HCT116 (cell line): ENCODE results near the gene JUN. TPM values are rescaled to one million over a fixed set of nuclear protein-coding genes. Genes with fewer than 3 reads are reported as not detected.
A peak's percentile ranks its signal among the peaks of the same experiment; 100 is the strongest.

Experiments
- ATAC-seq: fragments of 200-7000 bp; cut with Tn5 transposase; 2 replicates; pipeline ENCODE4 v1.9.1; 2020; ENCODE audit warnings: mild to moderate bottlenecking, moderate library complexity
- BruUV-seq: library from RNA; stranded (reverse); fragments of 400-500 nt; replicated peaks from 2 replicates; lab custom pipeline; 2021; lab: Mats Ljungman, UMichigan
- CTCF ChIA-PET: fragments of 300-600 bp; sonication (Branson Sonifier 250); formaldehyde crosslinking; loops from one replicate; lab custom pipeline; 2021; ENCODE audit warnings: antibody characterized with exemption; lab: Charles Lee
- POLR2A ChIA-PET: fragments of 300-600, 350-600 bp; sonication (Branson Sonifier 250); formaldehyde crosslinking; loops from one replicate; lab custom pipeline; 2021; ENCODE audit warnings: antibody characterized with exemption; lab: Charles Lee
- RAD21 ChIA-PET, 2 experiments: fragments of 300-600 bp; sonication (Branson Sonifier 250); formaldehyde crosslinking; loops; one replicate each; lab custom pipeline; 2023; ENCODE audit warnings: low total read pairs in 2 of 2; ENCODE audit not compliant: uncharacterized antibody in 2 of 2, unreplicated experiment in 2 of 2, low non-redundant PET in 1 of 2; lab: Charles Lee
- DNase-seq: peaks from one replicate; pipeline ENCODE4 v3.0.0-alpha.2; 2010; ENCODE audit warnings: low read depth, low spot score
- H2AFZ ChIP-seq: fragments of 200-600 bp; shearing (Covaris generic), sonication (generic); 2 replicates; pipeline ENCODE4 v1.6.1; 2017; ENCODE audit warnings: low read depth, mixed run types, mixed read lengths, antibody characterized with exemption, low read length; ENCODE audit not compliant: poor library complexity, severe bottlenecking
- H3K27ac ChIP-seq: 2 replicates; pipeline ENCODE4 v1.5.1; 2012; ENCODE audit warnings: low read depth, low read length
- H3K27me3 ChIP-seq: fragments of 200-600 bp; sonication (generic); 2 replicates; pipeline ENCODE4 v1.6.1; 2016; ENCODE audit warnings: mixed run types, low read length, mixed read lengths; ENCODE audit not compliant: insufficient read depth
- H3K36me3 ChIP-seq, 2 experiments: fragments of 200-500 bp in 1 of 2; fragments of 200-600 bp in 1 of 2; sonication (Bioruptor generic) in 1 of 2; sonication (generic) in 1 of 2; 2 replicates each; pipeline versions ENCODE4 v1.5.1 to v1.6.1; 2014 to 2016; ENCODE audit warnings: low read length in 2 of 2, inconsistent platforms in 1 of 2, mixed read lengths in 1 of 2, mixed run types in 1 of 2; ENCODE audit not compliant: insufficient read depth in 2 of 2, control insufficient read depth in 1 of 2
- H3K4me1 ChIP-seq, 2 experiments: fragments of 200-600 bp in 1 of 2; sonication (generic) in 1 of 2; 2 replicates each; pipeline versions ENCODE4 v1.5.1 to v1.6.1; 2012 to 2017; ENCODE audit warnings: low read length in 2 of 2, inconsistent platforms in 1 of 2, mild to moderate bottlenecking in 1 of 2, mixed read lengths in 1 of 2, mixed run types in 1 of 2, moderate library complexity in 1 of 2; ENCODE audit not compliant: insufficient read depth in 2 of 2, control insufficient read depth in 1 of 2
- H3K4me2 ChIP-seq: fragments of 200-600 bp; sonication (generic); 2 replicates; pipeline ENCODE4 v1.6.1; 2017; ENCODE audit warnings: mixed run types, low read length, mixed read lengths
- H3K4me3 ChIP-seq, 2 experiments: fragments of 200-600 bp in 1 of 2; sonication (generic) in 1 of 2; replicated peaks in 1 of 2; 2 replicates each; pipeline ENCODE4 v1.5.1; 2011 to 2016; ENCODE audit warnings: low read length in 2 of 2, control low read depth in 1 of 2, low read depth in 1 of 2, mild to moderate bottlenecking in 1 of 2, mixed read lengths in 1 of 2, mixed run types in 1 of 2
- H3K79me2 ChIP-seq: fragments of 200-600 bp; sonication (generic); 2 replicates; pipeline ENCODE4 v1.6.1; 2017; ENCODE audit warnings: mild to moderate bottlenecking, mixed run types, low read length, moderate library complexity, mixed read lengths; ENCODE audit not compliant: insufficient read depth
- H3K9ac ChIP-seq: fragments of 200-600 bp; sonication (generic); 2 replicates; pipeline ENCODE4 v1.6.1; 2016; ENCODE audit warnings: low read length, mixed read lengths
- H3K9me2 ChIP-seq: fragments of 200-600 bp; sonication (generic), shearing (Covaris generic); 2 replicates; pipeline ENCODE4 v1.6.1; 2017; ENCODE audit warnings: mixed run types, mild to moderate bottlenecking, moderate library complexity; ENCODE audit not compliant: insufficient read depth
- H3K9me3 ChIP-seq, 2 experiments: fragments of 200-500 bp in 1 of 2; fragments of 200-600 bp in 1 of 2; sonication (Bioruptor generic) in 1 of 2; sonication (generic) in 1 of 2; 2 replicates each; pipeline ENCODE4 v1.6.1; 2014 to 2017; ENCODE audit warnings: low read length in 2 of 2, mixed read lengths in 2 of 2, inconsistent platforms in 1 of 2, low read depth in 1 of 2, mild to moderate bottlenecking in 1 of 2, mixed run types in 1 of 2, moderate library complexity in 1 of 2; ENCODE audit not compliant: control insufficient read depth in 1 of 2, insufficient read depth in 1 of 2
- H4K20me1 ChIP-seq: fragments of 200-600 bp; sonication (generic), shearing (Covaris generic); 2 replicates; pipeline ENCODE4 v1.6.1; 2017; ENCODE audit warnings: mixed run types, mild to moderate bottlenecking, moderate library complexity; ENCODE audit not compliant: insufficient read depth
- CBX3 ChIP-seq: IDR thresholded peaks from 2 replicates; pipeline ENCODE4 v1.6.1; 2012; ENCODE audit warnings: low read depth
- CTCF ChIP-seq, 3 experiments: fragments of 200-600 bp in 1 of 3; sonication (generic) in 1 of 3; IDR thresholded peaks in 2 of 3; conservative IDR thresholded peaks in 1 of 3; 2 replicates each; pipeline ENCODE4 v1.5.1; 2012 to 2017; ENCODE audit warnings: low read depth in 2 of 3, low read length in 2 of 3, antibody characterized with exemption in 1 of 3, borderline replicate concordance in 1 of 3, control low read depth in 1 of 3, mild to moderate bottlenecking in 1 of 3, mixed read lengths in 1 of 3, mixed run types in 1 of 3, moderate library complexity in 1 of 3; ENCODE audit not compliant: insufficient read depth in 1 of 3
- EZH2 ChIP-seq: fragments of 200-600 bp; sonication (generic); IDR thresholded peaks from 2 replicates; pipeline ENCODE4 v1.6.1; 2017; ENCODE audit warnings: antibody characterized with exemption, mixed run types
- POLR2AphosphoS5 ChIP-seq: IDR thresholded peaks from 2 replicates; pipeline ENCODE4 v1.6.1; 2011; ENCODE audit warnings: mild to moderate bottlenecking, low read depth, low read length, moderate library complexity
- REST ChIP-seq: IDR thresholded peaks from 2 replicates; pipeline ENCODE4 v1.6.1; 2012; ENCODE audit warnings: low read depth
- SRF ChIP-seq: IDR thresholded peaks from 2 replicates; pipeline ENCODE4 v1.6.1; 2012; ENCODE audit warnings: low read depth
- ZFX ChIP-seq: fragments of 450-650 bp; IDR thresholded peaks from 2 replicates; pipeline ENCODE4 v1.6.1; 2017
- intact Hi-C: fragments of 100-400 bp; cut with micrococcal nuclease; formaldehyde crosslinking; loops from 2 replicates; pipeline ENCODE4 v1.10.0; 2022
- total RNA-seq: library from RNA; stranded (reverse); gene quantifications from one replicate; pipeline ENCODE4 v1.2.1, GENCODE V29; 2021; ENCODE audit not compliant: unreplicated experiment

The JUN gene
- total RNA-seq, 1 experiment from 2014 or later = 18.7 TPM

- peak overlapping the region; percentile 84 for H3K9ac ChIP-seq
- H3K4me3 ChIP-seq = peak overlapping the region; percentile 61 to 79
- intact Hi-C loops = loop anchor here (10.0 kb wide), 1 partner anchor 652 kb away; no protein-coding TSS in a partner anchor
- RAD21 ChIA-PET = no interaction called here
- H3K36me3 ChIP-seq = no peaks in the 10 kb centered on the region
- CTCF ChIA-PET = no interaction called here
- H3K9me3 ChIP-seq = no peaks in the 10 kb centered on the region
- BruUV-seq = no TSS peak
- TF ChIP-seq EZH2 = no peak
- TF ChIP-seq SRF = no peak
- no peak for TF ChIP-seq CBX3
- TF ChIP-seq POLR2AphosphoS5 = 0 out of 2 replicates have a peak, but pooled peaks have one; percentile 12
- TF ChIP-seq REST = no peak
- TF ChIP-seq ZFX = no peak
- no peak for TF ChIP-seq CTCF (IDR thresholded peaks at IDR 0.05 in 2 of 3, conservative IDR thresholded peaks at IDR 0.05 in 1 of 3; ENCODE audit: borderline replicate concordance in 1 of 3, insufficient read depth in 1 of 3, low read depth in 2 of 3, low read length in 2 of 3)
- DNase-seq (no peak), ATAC-seq (no peak)
- H3K9me2 ChIP-seq = no peaks in the 10 kb centered on the region
- H3K4me2 ChIP-seq = peak overlapping the region; percentile 85
- POLR2A ChIA-PET = interaction anchor here (1.4 to 2.6 kb wide), 3 partner anchors 15 to 514 kb away, joined by 3 to 9 read pairs (median 7); partner anchors contain the start of gene FGGY
- peaks cover 10 to 33% of the 10 kb centered on the region in 2 experiments; a peak in 3 of 4 replicates for H3K4me1 ChIP-seq
- peaks cover 15% of the 10 kb centered on the region for H3K79me2 ChIP-seq
- H2AFZ ChIP-seq = no peak overlapping the region
- H3K27me3 ChIP-seq = no peaks in the 10 kb centered on the region
- H4K20me1 ChIP-seq = no peaks in the 10 kb centered on the region
- H3K27ac ChIP-seq = peak overlapping the region; percentile 89; the same call in 1 of the 2 replicates
These were observed 1.4 kb downstream of the JUN start for GRCh38 chr1:58782178-58783089.
